Testis (tissue), 3 donors: ENCODE data around the gene PCID2. TPM values are rescaled to one million over a fixed set of nuclear protein-coding genes. Genes with fewer than 3 reads are reported as not detected.
A peak's percentile ranks its signal among the peaks of the same experiment; 100 is the strongest.

Experiments used
- DNase-seq: peaks from one replicate; pipeline ENCODE4 v3.0.0-alpha.2; 2019
- H3K27ac ChIP-seq, 2 donors: fragments of 200-600 bp; sonication (generic); one replicate each; pipeline ENCODE4 v1.5.1; 2019
- H3K27me3 ChIP-seq: fragments of 200-600 bp; sonication (generic); one replicate; pipeline ENCODE4 v1.5.1; 2019
- H3K36me3 ChIP-seq: fragments of 200-600 bp; sonication (generic); one replicate; pipeline ENCODE4 v1.5.1; 2017; ENCODE audit warnings: low read depth; ENCODE audit errors: missing control alignments
- H3K4me1 ChIP-seq: fragments of 200-600 bp; sonication (generic); one replicate; pipeline ENCODE4 v1.5.1; 2019
- H3K4me3 ChIP-seq, 2 donors: fragments of 200-600 bp; sonication (generic); one replicate each; pipeline ENCODE4 v1.5.1; 2017 to 2019
- H3K9me3 ChIP-seq: fragments of 200-600 bp; sonication (generic); one replicate; pipeline ENCODE4 v1.5.1; 2017
- CTCF ChIP-seq, 3 experiments: fragments of 450-650 bp in 2 of 3; fragments of 200-600 bp in 1 of 3; sonication (generic) in 1 of 3; IDR thresholded peaks; one replicate each; pipeline ENCODE4 v1.5.1; 2016 to 2019; ENCODE audit warnings: antibody characterized with exemption in 3 of 3, mild to moderate bottlenecking in 2 of 3, moderate library complexity in 1 of 3
- POLR2A ChIP-seq: fragments of 450-650 bp; IDR thresholded peaks from one replicate; pipeline ENCODE4 v1.6.1; 2017; ENCODE audit warnings: antibody characterized with exemption, mild to moderate bottlenecking, moderate library complexity
- WGBS, 2 donors: methylation state at CpG; one replicate each; pipeline ENCODE4 v1.1.5; 2018; 5-methylcytosine and 5-hydroxymethylcytosine counted together
- intact Hi-C: fragments of 100-400 bp; cut with DNase I; formaldehyde crosslinking; loops from one replicate; pipeline ENCODE4 v1.15.1; 2023; ENCODE audit warnings: low total_unique reads
- polyA plus RNA-seq: library from polyadenylated mRNA; stranded (reverse); fragments of 350-450 nt; fragmentation: Illumina TruSeq; extraction: RNeasy Lipid Tissue Mini Kit (QIAGEN cat#74804); gene quantifications from one replicate; pipeline ENCODE4 v1.2.3, GENCODE V29; 2014; ENCODE audit warnings: low read depth, low replicate concordance; ENCODE audit not compliant: insufficient read depth
- total RNA-seq, 2 donors: library from RNA; depleted of rRNA; stranded (reverse); fragments of >200 nt; gene quantifications; one replicate each; pipeline ENCODE4 v1.2.3, GENCODE V29; 2016

Gene PCID2
- total and polyA plus RNA-seq, 3 donors from 2014 or later: 72.2 to 130 (median 73.4) TPM

GRCh38 chr13:113157206-113157928, 51.1 kb downstream of the PCID2 start:
- no peak for TF ChIP-seq POLR2A
- no peak for TF ChIP-seq CTCF (IDR thresholded peaks at IDR 0.05)
- Histone ChIP-seq H3K36me3 (no peaks in the 10 kb centered on the region), H3K27ac (no peak overlapping the region), H3K4me3 (no peak overlapping the region), H3K4me1 (no peaks in the 10 kb centered on the region), H3K27me3 (no peaks in the 10 kb centered on the region), H3K9me3 (no peaks in the 10 kb centered on the region)
- intact Hi-C loops: no loop called here
- DNase-seq: no peak
- WGBS, 2 donors: 70 to 73% methylated on average over 12 of the region's 12 CpGs

- intact Hi-C loops: no loop called here
- H3K4me1 ChIP-seq: no peaks in the 10 kb centered on the region
- H3K9me3 ChIP-seq: no peaks in the 10 kb centered on the region
- no peak overlapping the region for H3K4me3 ChIP-seq
- H3K27ac ChIP-seq: no peak overlapping the region
- no peaks in the 10 kb centered on the region for H3K36me3 ChIP-seq
- WGBS, 2 donors: 79 to 84% methylated on average over 9 of the region's 9 CpGs
- no peaks in the 10 kb centered on the region for H3K27me3 ChIP-seq
- no peak for DNase-seq
- TF ChIP-seq CTCF (IDR thresholded peaks at IDR 0.05): no peak
- no peak for TF ChIP-seq POLR2A
These were observed 52.4 kb downstream of the PCID2 start for GRCh38 chr13:113155982-113156655.

GRCh38 chr13:113155201-113155600, 53.3 kb downstream of the PCID2 start:
- Histone ChIP-seq H3K36me3 (no peaks in the 10 kb centered on the region), H3K27ac (peak overlapping the region in 1 of 2 donors; percentile 48), H3K27me3 (no peaks in the 10 kb centered on the region), H3K9me3 (no peaks in the 10 kb centered on the region), H3K4me3 (no peak overlapping the region), H3K4me1 (no peaks in the 10 kb centered on the region)
- WGBS, 2 donors: 73 to 81% methylated on average over 3 of the region's 3 CpGs
- intact Hi-C loops: no loop called here
- TF ChIP-seq POLR2A (no peak), CTCF (IDR thresholded peaks at IDR 0.05) (no peak)
- no peak for DNase-seq

DNA sequence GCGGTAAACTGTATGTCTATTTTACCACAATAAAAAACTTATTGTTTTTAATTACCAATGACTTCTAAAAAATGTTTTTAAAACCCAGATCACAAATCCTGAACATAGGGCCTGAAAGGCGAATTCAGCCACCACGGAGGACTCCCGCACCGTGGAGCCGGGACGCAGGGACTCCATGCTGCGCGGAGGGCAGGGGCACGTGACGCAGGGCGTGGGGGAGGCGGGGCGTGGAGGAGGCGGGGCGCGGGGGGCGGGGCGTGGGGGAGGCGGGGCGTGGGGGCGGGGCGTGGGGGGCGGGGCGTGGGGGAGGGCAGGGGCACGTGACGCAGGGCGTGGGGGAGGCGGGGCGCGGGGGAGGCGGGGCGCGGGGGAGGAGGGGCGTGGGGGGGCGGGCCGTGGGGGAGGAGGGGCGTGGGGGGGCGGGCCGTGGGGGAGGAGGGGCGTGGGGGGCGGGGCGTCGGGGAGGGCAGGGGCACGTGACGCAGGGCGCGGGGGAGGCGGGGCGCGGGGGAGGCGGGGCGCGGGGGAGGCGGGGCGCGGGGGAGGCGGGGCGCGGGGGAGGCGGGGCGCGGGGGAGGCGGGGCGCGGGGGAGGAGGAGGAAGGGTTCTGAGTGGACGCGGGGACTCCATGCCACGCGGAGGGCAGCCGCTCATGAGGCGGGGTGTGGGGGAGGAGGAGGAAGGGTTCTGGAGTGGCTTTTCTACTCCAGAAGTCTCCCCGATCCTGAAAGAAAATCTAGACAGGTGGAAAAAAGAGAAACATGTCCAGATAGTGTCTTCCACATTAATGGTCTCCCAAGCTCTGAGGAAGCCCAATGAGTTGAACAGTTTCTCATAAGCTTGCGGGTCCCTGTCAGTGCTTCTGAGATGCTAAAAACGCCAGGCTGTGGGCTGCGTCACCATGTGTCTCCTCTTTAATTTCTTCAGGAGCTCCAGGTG, 54.4 kb downstream of the PCID2 start:
- no peaks in the 10 kb centered on the region for H3K27me3 ChIP-seq
- H3K4me1 ChIP-seq: no peaks in the 10 kb centered on the region
- H3K9me3 ChIP-seq: no peaks in the 10 kb centered on the region
- peak overlapping the region; percentile 86 to 91 for H3K27ac ChIP-seq
- TF ChIP-seq POLR2A (no peak), CTCF (IDR thresholded peaks at IDR 0.05) (no peak)
- peak overlapping the region; percentile 49 to 60 for H3K4me3 ChIP-seq
- intact Hi-C loops: no loop called here
- WGBS, 2 donors: 3% methylated on average over 19 to 26 of the region's 76 CpGs
- peak; percentile 87 for DNase-seq
- H3K36me3 ChIP-seq: no peaks in the 10 kb centered on the region
